ENCODE measurements around the gene PPP4R2.

PPP4R2 gene

GRCh38 chr3:72977060-72977808, 19.4 kb upstream of the PPP4R2 start:
- Histone ChIP-seq H4K20me1 (ENCODE audit: low read depth, low read length) (no peaks in the 10 kb centered on the region), H3K9ac (ENCODE audit: low read length) (no peak overlapping the region), H3K9me2 (replicated peaks; ENCODE audit: insufficient read depth, low read length) (no peaks in the 10 kb centered on the region), H3K27me3 (ENCODE audit: low read length) (no peaks in the 10 kb centered on the region), H2AFZ (ENCODE audit: low read depth, low read length, severe bottlenecking) (no peak overlapping the region), H3K4me3 (ENCODE audit: insufficient read depth, low read length, poor library complexity, severe bottlenecking) (no peak overlapping the region), H3K27ac (ENCODE audit: low read depth, low read length) (no peak overlapping the region), H3F3A (ENCODE audit: insufficient read depth) (no peaks in the 10 kb centered on the region), H3K4me2 (ENCODE audit: low read depth, low read length, poor library complexity, severe bottlenecking) (no peak overlapping the region), H3K79me2 (ENCODE audit: insufficient read depth, low read length) (no peaks in the 10 kb centered on the region), H3K9me3 (ENCODE audit: insufficient read depth, low read length) (no peaks in the 10 kb centered on the region), H3K36me3 (ENCODE audit: low read length) (no peaks in the 10 kb centered on the region)
- no peak for TF ChIP-seq EZH2phosphoT487 (conservative IDR thresholded peaks at IDR 0.05; ENCODE audit: low read length)
- TF ChIP-seq CTCF (IDR thresholded peaks at IDR 0.05; ENCODE audit: insufficient read depth, low read length, poor library complexity, severe bottlenecking) = peak; percentile 22

GRCh38 chr3:72982609-72983366, 13.8 kb upstream of the PPP4R2 start:
- Histone ChIP-seq H3F3A (ENCODE audit: insufficient read depth) (no peaks in the 10 kb centered on the region), H3K36me3 (ENCODE audit: low read length) (no peaks in the 10 kb centered on the region), H2AFZ (ENCODE audit: low read depth, low read length, severe bottlenecking) (no peak overlapping the region), H3K27me3 (ENCODE audit: low read length) (no peaks in the 10 kb centered on the region), H4K20me1 (ENCODE audit: low read depth, low read length) (no peaks in the 10 kb centered on the region), H3K27ac (ENCODE audit: low read depth, low read length) (no peak overlapping the region), H3K9me3 (ENCODE audit: insufficient read depth, low read length) (no peaks in the 10 kb centered on the region), H3K4me2 (ENCODE audit: low read depth, low read length, poor library complexity, severe bottlenecking) (no peak overlapping the region), H3K9ac (ENCODE audit: low read length) (no peak overlapping the region), H3K79me2 (ENCODE audit: insufficient read depth, low read length) (no peaks in the 10 kb centered on the region), H3K4me3 (ENCODE audit: insufficient read depth, low read length, poor library complexity, severe bottlenecking) (no peak overlapping the region), H3K9me2 (replicated peaks; ENCODE audit: insufficient read depth, low read length) (no peaks in the 10 kb centered on the region)
- TF ChIP-seq EZH2phosphoT487 (conservative IDR thresholded peaks at IDR 0.05; ENCODE audit: low read length) (no peak), CTCF (IDR thresholded peaks at IDR 0.05; ENCODE audit: insufficient read depth, low read length, poor library complexity, severe bottlenecking) (no peak)

- Histone ChIP-seq H3F3A (ENCODE audit: insufficient read depth) (no peaks in the 10 kb centered on the region), H3K27me3 (ENCODE audit: low read length) (no peaks in the 10 kb centered on the region), H3K4me3 (ENCODE audit: insufficient read depth, low read length, poor library complexity, severe bottlenecking) (no peak overlapping the region), H3K79me2 (ENCODE audit: insufficient read depth, low read length) (no peaks in the 10 kb centered on the region), H3K27ac (ENCODE audit: low read depth, low read length) (no peak overlapping the region), H4K20me1 (ENCODE audit: low read depth, low read length) (no peaks in the 10 kb centered on the region), H3K9me3 (ENCODE audit: insufficient read depth, low read length) (no peaks in the 10 kb centered on the region), H3K4me2 (ENCODE audit: low read depth, low read length, poor library complexity, severe bottlenecking) (no peak overlapping the region), H3K9me2 (replicated peaks; ENCODE audit: insufficient read depth, low read length) (no peaks in the 10 kb centered on the region), H2AFZ (ENCODE audit: low read depth, low read length, severe bottlenecking) (no peak overlapping the region), H3K36me3 (ENCODE audit: low read length) (no peaks in the 10 kb centered on the region), H3K9ac (ENCODE audit: low read length) (no peak overlapping the region)
- TF ChIP-seq EZH2phosphoT487 (conservative IDR thresholded peaks at IDR 0.05; ENCODE audit: low read length) = no peak
- no peak for TF ChIP-seq CTCF (IDR thresholded peaks at IDR 0.05; ENCODE audit: insufficient read depth, low read length, poor library complexity, severe bottlenecking)
Measured at GRCh38 chr3:72985576-72985975, 11.0 kb upstream of the PPP4R2 start.
